ENCODE results near the gene F8A1. TPM values are rescaled to one million over a fixed set of nuclear protein-coding genes. Genes with fewer than 3 reads are reported as not detected.

The F8A1 gene
- total RNA-seq: 8.4 and 9.7 TPM in 2 replicates

DNA sequence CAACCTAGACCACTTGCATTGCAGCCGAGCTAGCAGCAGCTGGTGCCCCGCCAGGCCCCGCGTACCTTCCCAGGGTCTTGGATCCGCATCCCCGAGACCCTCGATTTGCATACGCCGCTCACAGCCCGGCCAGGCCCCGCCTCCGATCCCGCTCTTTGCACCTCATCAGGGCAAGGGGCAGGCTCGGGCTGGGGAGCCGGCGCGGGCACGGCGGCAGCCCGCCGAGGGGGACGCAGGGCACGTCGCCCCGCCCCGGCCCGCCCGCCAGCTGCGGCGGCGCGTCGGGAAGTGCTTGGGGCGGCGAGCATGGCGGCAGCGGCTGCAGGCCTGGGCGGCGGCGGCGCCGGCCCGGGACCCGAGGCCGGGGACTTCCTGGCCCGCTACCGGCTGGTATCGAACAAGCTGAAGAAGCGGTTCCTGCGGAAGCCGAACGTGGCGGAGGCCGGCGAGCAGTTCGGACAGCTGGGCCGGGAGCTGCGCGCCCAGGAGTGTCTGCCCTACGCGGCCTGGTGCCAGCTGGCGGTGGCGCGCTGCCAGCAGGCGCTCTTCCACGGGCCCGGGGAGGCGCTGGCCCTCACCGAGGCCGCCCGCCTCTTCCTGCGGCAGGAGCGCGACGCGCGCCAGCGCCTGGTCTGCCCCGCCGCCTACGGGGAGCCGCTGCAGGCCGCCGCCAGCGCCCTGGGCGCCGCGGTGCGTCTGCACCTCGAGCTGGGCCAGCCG is at the start of gene F8A1:
Gene F8A1, plus strand, starts transcription at position 287 of the 720 bp plus-strand sequence. Its CDS starts 20 bp downstream, at position 307.

Other genes with a start within 250 kb of the F8A1 start
- gene CTAG2, start 232.8 kb upstream of the F8A1 start, total RNA-seq: not detected in 2 replicates
- 0.58 and 0.89 TPM in 2 replicates for gene GAB3, start 135.3 kb upstream of the F8A1 start, total RNA-seq
- gene DKC1, start 123.5 kb upstream of the F8A1 start, total RNA-seq: 18.2 and 25.7 TPM in 2 replicates
- gene MPP1, start 80.9 kb upstream of the F8A1 start, total RNA-seq: 40.1 and 40.9 TPM in 2 replicates
- gene SMIM9, start 51.7 kb upstream of the F8A1 start, total RNA-seq: not detected in 2 replicates
- 0.86 and 2.3 TPM in 2 replicates for gene F8, start 136.4 kb downstream of the F8A1 start, total RNA-seq
- 55.6 and 70.4 TPM in 2 replicates for gene FUNDC2, start 140.5 kb downstream of the F8A1 start, total RNA-seq
- gene CMC4, start 184.8 kb downstream of the F8A1 start, total RNA-seq: 17.6 and 22.7 TPM in 2 replicates
- 0.86 and 1.4 TPM in 2 replicates for gene MTCP1, start 184.8 kb downstream of the F8A1 start, total RNA-seq
- gene BRCC3, start 185.2 kb downstream of the F8A1 start, total RNA-seq: 12.8 and 19.0 TPM in 2 replicates

All from myometrial cell (primary cell).